HEK293 (cell line): ENCODE measurements around the gene TRIP10.

ENCODE experiments used
- CTCF ChIA-PET: fragments of 350-600 bp; formaldehyde crosslinking; extraction: SDS; loops from one replicate; lab custom pipeline; 2021; ENCODE audit warnings: antibody characterized with exemption; lab: Yijun Ruan, JAX
- POLR2A ChIA-PET: fragments of 300-600 bp; formaldehyde crosslinking; extraction: SDS; loops from one replicate; lab custom pipeline; 2020; ENCODE audit warnings: antibody characterized with exemption, inconsistent platforms; lab: Yijun Ruan, JAX
- H3K27ac ChIP-seq: fragments of 200-500 bp; sonication (Bioruptor generic); 2 replicates; pipeline ENCODE4 v1.5.1; 2014; ENCODE audit warnings: low read depth, low read length, control low read depth, inconsistent platforms; ENCODE audit errors: extremely low read depth
- H3K36me3 ChIP-seq, 2 experiments: fragments of 200-500 bp in 1 of 2; sonication (Bioruptor generic) in 1 of 2; 1 replicate in 1 of 2; 2 replicates in 1 of 2; pipeline ENCODE4 v1.5.1; 2014 to 2017; ENCODE audit warnings: inconsistent platforms in 2 of 2, low read length in 2 of 2; ENCODE audit not compliant: control insufficient read depth in 2 of 2, insufficient read depth in 1 of 2
- H3K4me1 ChIP-seq: fragments of 200-500 bp; sonication (Bioruptor generic); 2 replicates; pipeline ENCODE4 v1.5.1; 2014; ENCODE audit warnings: mild to moderate bottlenecking, low read length, inconsistent platforms; ENCODE audit not compliant: control insufficient read depth, insufficient read depth
- H3K4me3 ChIP-seq: 2 replicates; pipeline ENCODE4 v1.5.1; 2011; ENCODE audit warnings: low read depth, mild to moderate bottlenecking, control low read depth, low read length, moderate library complexity
- H3K9me3 ChIP-seq: fragments of 200-500 bp; sonication (Bioruptor generic); 2 replicates; pipeline ENCODE4 v1.5.1; 2014; ENCODE audit warnings: low read depth, low read length, inconsistent platforms; ENCODE audit not compliant: control insufficient read depth, insufficient read depth
- BCL6B ChIP-seq: fragments of 450-650 bp; formaldehyde crosslinking; IDR thresholded peaks from 2 replicates; pipeline ENCODE4 v1.5.1; 2017; ENCODE audit warnings: missing biosample characterization, missing genetic modification characterization
- FEZF1 ChIP-seq: fragments of 450-650 bp; formaldehyde crosslinking; IDR thresholded peaks from 2 replicates; pipeline ENCODE4 v1.5.1; 2016; ENCODE audit warnings: missing biosample characterization, missing genetic modification characterization
- GLI4 ChIP-seq: fragments of 450-650 bp; formaldehyde crosslinking; IDR thresholded peaks from 2 replicates; pipeline ENCODE4 v1.5.1; 2016; ENCODE audit warnings: missing biosample characterization, missing genetic modification characterization
- KLF7 ChIP-seq: fragments of 450-650 bp; formaldehyde crosslinking; IDR thresholded peaks from 2 replicates; pipeline ENCODE4 v1.5.1; 2016; ENCODE audit warnings: missing biosample characterization, missing genetic modification characterization, borderline replicate concordance
- PBX3 ChIP-seq: sonication (generic); formaldehyde crosslinking; IDR thresholded peaks from 2 replicates; pipeline ENCODE4 v1.8.1; 2022; ENCODE audit warnings: mild to moderate bottlenecking, moderate library complexity, missing genetic modification reagents
- PRDM1 ChIP-seq: fragments of 450-650 bp; formaldehyde crosslinking; IDR thresholded peaks from 2 replicates; pipeline ENCODE4; 2016; ENCODE audit warnings: missing biosample characterization, missing genetic modification characterization
- SP7 ChIP-seq: fragments of 450-650 bp; formaldehyde crosslinking; IDR thresholded peaks from 2 replicates; pipeline ENCODE4 v1.5.1; 2016; ENCODE audit warnings: missing biosample characterization, missing genetic modification characterization
- ZBTB7A ChIP-seq: fragments of 450-650 bp; formaldehyde crosslinking; IDR thresholded peaks from 2 replicates; pipeline ENCODE4 v1.5.1; 2016; ENCODE audit warnings: low read depth, missing biosample characterization, missing genetic modification characterization
- ZNF140 ChIP-seq: fragments of 450-650 bp; formaldehyde crosslinking; IDR thresholded peaks from 2 replicates; pipeline ENCODE4 v1.5.1; 2016; ENCODE audit warnings: missing biosample characterization, missing genetic modification characterization
- ZNF146 ChIP-seq: fragments of 450-650 bp; formaldehyde crosslinking; IDR thresholded peaks from 2 replicates; pipeline ENCODE4 v1.5.1; 2016; ENCODE audit warnings: missing biosample characterization, missing genetic modification characterization
- ZNF148 ChIP-seq: fragments of 450-650 bp; formaldehyde crosslinking; IDR thresholded peaks from 2 replicates; pipeline ENCODE4 v1.5.0; 2017; ENCODE audit warnings: missing biosample characterization, missing genetic modification characterization, borderline replicate concordance
- ZNF175 ChIP-seq: fragments of 450-650 bp; formaldehyde crosslinking; IDR thresholded peaks from 2 replicates; pipeline ENCODE4 v1.5.1; 2016; ENCODE audit warnings: missing biosample characterization, missing genetic modification characterization
- ZNF19 ChIP-seq: fragments of 450-650 bp; formaldehyde crosslinking; IDR thresholded peaks from 2 replicates; pipeline ENCODE4; 2016; ENCODE audit warnings: missing biosample characterization, missing genetic modification characterization, low read depth
- ZNF274 ChIP-seq, 2 experiments: fragments of 200-500 bp in 1 of 2; fragments of 450-650 bp in 1 of 2; sonication (Bioruptor generic) in 1 of 2; formaldehyde crosslinking in 1 of 2; IDR thresholded peaks; 2 replicates each; pipeline versions ENCODE4 v1.5.1 to v1.6.1; 2014 to 2016; ENCODE audit warnings: borderline replicate concordance in 1 of 2, inconsistent platforms in 1 of 2, low read length in 1 of 2, missing biosample characterization in 1 of 2, missing genetic modification characterization in 1 of 2
- ZNF335 ChIP-seq: fragments of 450-650 bp; formaldehyde crosslinking; conservative IDR thresholded peaks from 2 replicates; pipeline ENCODE4 v1.5.1; 2016; ENCODE audit warnings: missing biosample characterization, missing genetic modification characterization
- ZNF37A ChIP-seq: fragments of 450-650 bp; IDR thresholded peaks from 2 replicates; pipeline ENCODE4 v1.5.1; 2018; ENCODE audit warnings: missing biosample characterization, missing genetic modification characterization
- ZNF433 ChIP-seq: fragments of 450-650 bp; formaldehyde crosslinking; IDR thresholded peaks from 2 replicates; pipeline ENCODE4 v1.5.1; 2016; ENCODE audit warnings: missing biosample characterization, missing genetic modification characterization, low read depth
- ZNF623 ChIP-seq: fragments of 450-650 bp; formaldehyde crosslinking; IDR thresholded peaks from 2 replicates; pipeline ENCODE4 v1.5.1; 2016; ENCODE audit warnings: missing biosample characterization, missing genetic modification characterization
- ZNF664 ChIP-seq: fragments of 450-650 bp; formaldehyde crosslinking; IDR thresholded peaks from 2 replicates; pipeline ENCODE4 v1.5.1; 2016; ENCODE audit warnings: missing biosample characterization, missing genetic modification characterization
- ZNF785 ChIP-seq: fragments of 450-650 bp; formaldehyde crosslinking; IDR thresholded peaks from 2 replicates; pipeline ENCODE4 v1.5.1; 2016; ENCODE audit warnings: missing biosample characterization, missing genetic modification characterization
- ZNF837 ChIP-seq: fragments of 450-650 bp; formaldehyde crosslinking; IDR thresholded peaks from 2 replicates; pipeline ENCODE4 v1.5.1; 2016; ENCODE audit warnings: missing biosample characterization, missing genetic modification characterization

TRIP10 gene

GRCh38 chr19:6706633-6706958 lies 32.9 kb upstream of the TRIP10 start:
- ChIA-PET POLR2A (no interaction called here), CTCF (no interaction called here)
- Histone ChIP-seq H3K9me3 (no peaks in the 10 kb centered on the region), H3K27ac (no peak overlapping the region)
- TF ChIP-seq ZNF664 (tag by site-specific recombination) (no peak), KLF7 (tag by site-specific recombination) (no peak), ZNF140 (tag by site-specific recombination) (no peak), ZNF146 (no peak), ZNF623 (tag by site-specific recombination) (no peak), GLI4 (no peak), PBX3 (CRISPR knock-in tag) (no peak)
- TF ChIP-seq, all 188 proteins: peak for 0
- Histone ChIP-seq H3K36me3 (no peaks in the 10 kb centered on the region), H3K4me1 (no peaks in the 10 kb centered on the region), H3K4me3 (no peak overlapping the region)

GRCh38 chr19:6707011-6707657 lies 32.3 kb upstream of the TRIP10 start:
- Histone ChIP-seq H3K9me3 (no peaks in the 10 kb centered on the region), H3K27ac (no peak overlapping the region), H3K36me3 (no peaks in the 10 kb centered on the region), H3K4me1 (no peaks in the 10 kb centered on the region), H3K4me3 (no peak overlapping the region)
- POLR2A ChIA-PET, result no interaction called here
- no peak for TF ChIP-seq ZNF433 (tag by site-specific recombination)
- no peak for TF ChIP-seq ZBTB7A
- no peak for TF ChIP-seq ZNF274 (IDR thresholded peaks at IDR 0.05; ENCODE audit: low read length)
- no peak for TF ChIP-seq ZNF274 (tag by site-specific recombination; IDR thresholded peaks at IDR 0.05; ENCODE audit: borderline replicate concordance)
- no peak for TF ChIP-seq ZNF37A
- TF ChIP-seq ZNF148, result no peak
- no peak for TF ChIP-seq ZNF837
- TF ChIP-seq SP7 (tag by site-specific recombination), result no peak
- TF ChIP-seq PRDM1 (tag by site-specific recombination), result no peak
- TF ChIP-seq ZNF19 (tag by site-specific recombination), result no peak
- TF ChIP-seq BCL6B, result no peak
- TF ChIP-seq ZNF175 (tag by site-specific recombination), result no peak
- no peak for TF ChIP-seq FEZF1
- TF ChIP-seq ZNF335 (tag by site-specific recombination), result no peak
- TF ChIP-seq ZNF785 (tag by site-specific recombination), result no peak
- CTCF ChIA-PET, result no interaction called here
